Measurements from ENCODE around the gene LRP8.

The LRP8 gene

DNA sequence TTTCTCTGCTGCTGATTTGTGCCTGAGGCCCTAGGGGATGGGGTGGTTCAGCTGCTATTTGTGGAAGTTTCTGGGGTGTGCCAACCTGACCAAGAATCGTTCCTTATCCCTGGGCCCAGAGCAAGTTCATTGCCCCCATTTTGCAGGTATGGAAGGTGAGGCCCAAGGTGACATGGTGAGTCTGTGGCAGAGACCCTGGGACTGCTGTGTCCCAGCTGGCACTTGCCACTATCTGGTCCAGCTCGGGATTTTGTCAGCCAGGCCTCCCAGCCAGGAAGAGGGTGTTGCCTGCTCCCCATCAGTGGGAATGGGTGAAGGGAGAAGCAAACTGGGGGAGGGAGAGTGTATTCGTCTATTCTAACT is 18.9 kb upstream of the LRP8 start:
- TF ChIP-seq FOXP2 (optimal IDR thresholded peaks at IDR 0.05; ENCODE audit: borderline replicate concordance, extremely low read depth, extremely low read length, insufficient read depth) (no peak), TAF1 (IDR thresholded peaks at IDR 0.05; ENCODE audit: borderline replicate concordance, insufficient read depth, low read length) (no peak), SIN3A (IDR thresholded peaks at IDR 0.05; ENCODE audit: borderline replicate concordance, insufficient read depth, low read length) (no peak), POLR2AphosphoS5 (IDR thresholded peaks at IDR 0.05; ENCODE audit: low read depth, low read length) (no peak)
- TF ChIP-seq, protein P1, sequence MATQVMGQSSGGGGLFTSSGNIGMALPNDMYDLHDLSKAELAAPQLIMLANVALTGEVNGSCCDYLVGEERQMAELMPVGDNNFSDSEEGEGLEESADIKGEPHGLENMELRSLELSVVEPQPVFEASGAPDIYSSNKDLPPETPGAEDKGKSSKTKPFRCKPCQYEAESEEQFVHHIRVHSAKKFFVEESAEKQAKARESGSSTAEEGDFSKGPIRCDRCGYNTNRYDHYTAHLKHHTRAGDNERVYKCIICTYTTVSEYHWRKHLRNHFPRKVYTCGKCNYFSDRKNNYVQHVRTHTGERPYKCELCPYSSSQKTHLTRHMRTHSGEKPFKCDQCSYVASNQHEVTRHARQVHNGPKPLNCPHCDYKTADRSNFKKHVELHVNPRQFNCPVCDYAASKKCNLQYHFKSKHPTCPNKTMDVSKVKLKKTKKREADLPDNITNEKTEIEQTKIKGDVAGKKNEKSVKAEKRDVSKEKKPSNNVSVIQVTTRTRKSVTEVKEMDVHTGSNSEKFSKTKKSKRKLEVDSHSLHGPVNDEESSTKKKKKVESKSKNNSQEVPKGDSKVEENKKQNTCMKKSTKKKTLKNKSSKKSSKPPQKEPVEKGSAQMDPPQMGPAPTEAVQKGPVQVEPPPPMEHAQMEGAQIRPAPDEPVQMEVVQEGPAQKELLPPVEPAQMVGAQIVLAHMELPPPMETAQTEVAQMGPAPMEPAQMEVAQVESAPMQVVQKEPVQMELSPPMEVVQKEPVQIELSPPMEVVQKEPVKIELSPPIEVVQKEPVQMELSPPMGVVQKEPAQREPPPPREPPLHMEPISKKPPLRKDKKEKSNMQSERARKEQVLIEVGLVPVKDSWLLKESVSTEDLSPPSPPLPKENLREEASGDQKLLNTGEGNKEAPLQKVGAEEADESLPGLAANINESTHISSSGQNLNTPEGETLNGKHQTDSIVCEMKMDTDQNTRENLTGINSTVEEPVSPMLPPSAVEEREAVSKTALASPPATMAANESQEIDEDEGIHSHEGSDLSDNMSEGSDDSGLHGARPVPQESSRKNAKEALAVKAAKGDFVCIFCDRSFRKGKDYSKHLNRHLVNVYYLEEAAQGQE (IDR thresholded peaks at IDR 0.05; ENCODE audit: insufficient read depth in 1 of 2, low read depth in 2 of 2, low read length in 2 of 2), result no peak

DNA sequence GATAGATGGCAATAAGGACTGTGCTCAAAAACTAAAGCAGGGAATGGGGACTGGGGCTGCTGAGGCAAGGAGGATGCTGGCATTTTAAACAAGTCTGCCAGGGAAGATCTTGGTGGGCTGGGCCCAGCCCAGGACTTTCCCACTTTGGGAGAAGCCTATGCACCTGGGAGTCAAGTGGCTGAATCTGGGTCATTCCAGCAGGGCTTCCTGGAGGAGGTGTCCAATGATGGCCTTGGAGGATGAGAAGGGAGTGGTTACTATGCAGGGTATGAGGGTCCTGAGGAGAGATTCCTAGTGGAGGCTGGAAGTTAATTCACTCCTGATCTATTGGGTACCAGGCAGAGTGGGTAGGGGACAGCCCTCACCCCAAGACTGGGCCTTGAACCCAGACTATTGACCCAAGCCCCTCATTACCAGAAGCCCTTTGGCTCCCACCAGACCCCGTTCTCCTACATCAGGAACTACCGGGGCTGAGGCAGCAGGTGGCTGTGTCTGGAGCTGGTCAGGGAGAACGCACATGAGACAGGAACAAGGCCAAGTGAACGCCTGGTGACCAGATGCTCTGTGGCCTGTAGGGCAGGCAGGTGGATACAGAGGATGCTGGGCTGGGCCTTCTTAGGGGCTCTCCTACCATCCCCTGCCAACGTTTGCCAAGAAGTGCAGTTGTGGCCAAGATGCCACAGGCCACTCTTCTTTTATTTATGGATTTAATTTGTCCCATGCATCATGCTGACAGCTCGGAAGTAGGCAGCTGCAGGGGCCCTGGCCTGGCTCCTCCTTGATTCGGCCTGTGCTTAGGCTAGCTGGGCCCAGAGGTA is 18.3 kb upstream of the LRP8 start:
- TF ChIP-seq, protein P1 (IDR thresholded peaks at IDR 0.05; ENCODE audit: insufficient read depth in 1 of 2, low read depth in 2 of 2, low read length in 2 of 2), result no peak
- TF ChIP-seq TAF1 (IDR thresholded peaks at IDR 0.05; ENCODE audit: borderline replicate concordance, insufficient read depth, low read length) (no peak), FOXP2 (optimal IDR thresholded peaks at IDR 0.05; ENCODE audit: borderline replicate concordance, extremely low read depth, extremely low read length, insufficient read depth) (no peak), SIN3A (IDR thresholded peaks at IDR 0.05; ENCODE audit: borderline replicate concordance, insufficient read depth, low read length) (no peak), POLR2AphosphoS5 (IDR thresholded peaks at IDR 0.05; ENCODE audit: low read depth, low read length) (no peak)

DNA sequence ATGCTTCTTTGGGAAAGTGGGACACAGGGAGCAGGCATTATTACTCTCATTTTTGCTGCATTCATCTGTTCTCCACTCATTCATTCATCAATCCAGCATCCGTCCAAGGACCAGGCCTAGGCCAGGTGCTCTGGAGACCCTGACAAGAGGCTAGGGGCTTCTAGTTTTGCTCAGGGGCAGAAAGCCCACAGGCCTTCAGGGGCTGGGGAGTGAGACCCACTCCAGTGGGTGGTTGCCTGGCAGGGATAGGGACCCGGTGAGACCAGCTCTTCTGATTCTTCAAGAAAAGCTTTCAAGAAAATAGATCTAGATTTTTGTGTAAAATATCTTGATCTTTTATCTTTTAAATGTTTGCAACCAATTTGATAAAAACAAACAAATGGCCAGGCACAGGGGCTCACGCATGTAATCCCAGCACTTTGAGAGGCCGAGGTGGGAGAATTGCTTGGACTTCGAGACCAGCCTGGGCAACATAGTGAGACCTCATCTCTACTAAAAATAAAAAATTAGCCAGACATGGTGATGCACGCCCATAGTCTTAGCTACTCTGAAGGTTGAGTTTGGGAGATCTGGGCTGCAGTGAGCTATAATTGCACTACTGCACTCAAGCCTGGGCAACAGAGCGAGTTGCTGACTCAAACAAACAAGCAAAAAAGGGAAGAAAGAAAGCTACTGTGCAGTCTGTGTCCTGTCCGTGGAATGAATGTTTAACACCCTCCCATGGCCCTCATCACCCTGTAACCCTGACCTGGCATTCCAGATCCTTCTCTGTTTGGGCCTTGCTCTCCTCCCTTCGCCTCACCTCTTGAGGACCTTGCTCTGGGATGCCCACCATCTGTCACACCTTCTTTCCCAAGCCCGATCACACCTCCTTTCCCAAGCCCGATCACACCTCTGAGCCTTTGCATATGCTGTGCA is 17.3 kb upstream of the LRP8 start:
- TF ChIP-seq SIN3A (IDR thresholded peaks at IDR 0.05; ENCODE audit: borderline replicate concordance, insufficient read depth, low read length), result no peak

DNA sequence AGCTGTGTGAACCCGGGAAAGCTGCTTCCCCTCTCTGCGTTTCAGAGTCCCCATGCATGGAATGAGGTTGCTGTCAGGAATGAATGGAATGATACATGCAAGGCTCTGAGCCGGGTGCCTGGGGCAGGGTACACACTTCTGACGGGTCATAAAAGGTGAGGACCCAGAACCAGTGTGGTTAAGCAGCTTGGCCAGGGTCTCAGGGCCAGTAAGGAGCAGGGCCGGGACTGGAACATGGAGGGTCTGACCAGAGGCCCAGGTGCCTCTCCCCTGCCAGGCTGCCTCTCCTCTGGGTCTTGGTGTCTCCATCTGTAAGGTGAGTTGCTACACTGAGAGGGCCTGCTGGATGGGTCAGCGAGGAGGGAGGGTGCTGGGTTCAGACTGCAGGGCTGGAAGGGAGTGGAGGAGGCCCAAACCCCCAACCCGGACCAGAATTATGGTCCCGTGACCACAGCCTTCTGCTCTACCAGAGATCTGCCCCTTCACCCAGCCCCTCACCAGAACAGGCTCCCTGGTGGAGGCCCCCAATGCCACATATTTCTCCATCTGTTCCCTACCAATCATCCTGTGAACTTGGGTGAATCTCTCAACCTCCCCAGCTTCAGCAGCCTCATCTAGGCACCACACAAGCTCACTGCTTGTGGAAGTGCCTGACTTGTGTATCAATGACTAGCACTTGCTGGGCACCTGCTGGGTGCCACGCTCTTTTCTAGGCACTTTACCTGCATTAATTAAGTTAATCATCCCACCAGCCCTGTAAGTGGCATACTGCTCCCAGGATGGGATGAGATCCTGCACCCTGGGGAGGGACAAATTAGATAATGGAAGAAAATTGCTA is 16.2 kb upstream of the LRP8 start:
- TF ChIP-seq POLR2AphosphoS5 (IDR thresholded peaks at IDR 0.05; ENCODE audit: low read depth, low read length) (no peak), SIN3A (IDR thresholded peaks at IDR 0.05; ENCODE audit: borderline replicate concordance, insufficient read depth, low read length) (no peak)
- TF ChIP-seq, protein P1 (IDR thresholded peaks at IDR 0.05; ENCODE audit: insufficient read depth in 1 of 2, low read depth in 2 of 2, low read length in 2 of 2), result no peak

DNA sequence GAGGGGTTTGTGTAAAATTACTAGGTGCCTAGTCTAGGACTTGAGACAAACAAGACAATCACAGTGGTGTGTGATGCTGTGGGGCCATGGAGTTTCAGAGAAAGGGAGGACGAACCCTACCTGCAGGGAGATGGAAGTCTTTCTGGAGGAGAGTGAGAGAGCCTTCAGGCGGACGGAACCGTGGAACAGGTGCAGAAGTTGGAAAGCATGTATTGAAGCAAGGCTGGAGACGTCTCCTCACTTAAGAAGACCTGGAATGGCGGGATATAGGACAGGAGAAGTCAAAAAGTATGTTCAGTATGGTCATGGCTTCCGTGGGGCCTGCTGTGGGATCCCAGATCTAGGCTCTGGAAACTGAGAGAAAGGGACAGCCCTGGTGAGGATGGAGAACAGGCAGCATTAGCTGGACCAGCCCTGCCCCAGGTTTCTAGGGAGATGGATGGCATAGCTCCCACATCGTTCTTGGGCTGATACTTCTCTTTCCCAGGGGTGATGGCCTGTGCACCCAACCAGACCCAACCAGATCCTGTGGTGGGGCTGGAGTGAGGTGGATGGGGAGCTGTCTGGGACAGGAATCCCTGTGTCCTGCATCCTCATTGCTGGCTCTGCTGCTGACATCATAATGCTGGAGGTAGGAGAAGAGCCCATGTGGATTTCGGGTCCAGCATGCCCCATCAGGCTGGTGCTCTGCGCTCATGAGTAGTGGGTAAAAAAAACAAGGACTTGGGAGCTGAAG is 15.0 kb upstream of the LRP8 start:
- no peak for TF ChIP-seq FOXP2 (optimal IDR thresholded peaks at IDR 0.05; ENCODE audit: borderline replicate concordance, extremely low read depth, extremely low read length, insufficient read depth)
- no peak for TF ChIP-seq SIN3A (IDR thresholded peaks at IDR 0.05; ENCODE audit: borderline replicate concordance, insufficient read depth, low read length)
- TF ChIP-seq POLR2AphosphoS5 (IDR thresholded peaks at IDR 0.05; ENCODE audit: low read depth, low read length), result no peak
- no peak for TF ChIP-seq TAF1 (IDR thresholded peaks at IDR 0.05; ENCODE audit: borderline replicate concordance, insufficient read depth, low read length)
- TF ChIP-seq, protein P1 (IDR thresholded peaks at IDR 0.05; ENCODE audit: insufficient read depth in 1 of 2, low read depth in 2 of 2, low read length in 2 of 2), result no peak
